HK-2 (cell line): Measurements from ENCODE around the gene GLUL.

Source experiments
- DNase-seq: peaks from one replicate; pipeline ENCODE4 v3.0.0-alpha.2; 2018; ENCODE audit not compliant: unreplicated experiment

The GLUL gene

GRCh38 chr1:182391362-182392049 is at the start of gene GLUL:
GLUL (minus strand) TSS chr1:182391790; CDS start chr1:182388737, 3,053 bp downstream.
- DNase-seq, result peak; percentile 92

GRCh38 chr1:182438326-182438725 is 46.7 kb upstream of the GLUL start:
- no peak for DNase-seq

- no peak for DNase-seq
These were observed 42.0 kb upstream of the GLUL start for GRCh38 chr1:182433580-182433979.

- no peak for DNase-seq
These were observed 39.7 kb upstream of the GLUL start for GRCh38 chr1:182431278-182431677.

GRCh38 chr1:182430263-182431068 is 38.9 kb upstream of the GLUL start:
- DNase-seq, result no peak

- no peak for DNase-seq
These were observed 36.5 kb upstream of the GLUL start for GRCh38 chr1:182428043-182428442.

GRCh38 chr1:182426442-182427430 is 35.1 kb upstream of the GLUL start:
- DNase-seq, result no peak

- no peak for DNase-seq
These were observed 24.2 kb upstream of the GLUL start for GRCh38 chr1:182415789-182416188.

- DNase-seq, result no peak
These were observed 22.4 kb upstream of the GLUL start for GRCh38 chr1:182413969-182414368.

- no peak for DNase-seq
These were observed 21.9 kb upstream of the GLUL start for GRCh38 chr1:182413486-182413885.

- no peak for DNase-seq
These were observed 19.2 kb upstream of the GLUL start for GRCh38 chr1:182410620-182411273.

GRCh38 chr1:182410138-182410537 is 18.5 kb upstream of the GLUL start:
- no peak for DNase-seq

- DNase-seq, result no peak
These were observed 17.0 kb upstream of the GLUL start for GRCh38 chr1:182408435-182409075.

- no peak for DNase-seq
These were observed 16.1 kb upstream of the GLUL start for GRCh38 chr1:182407724-182408123.

- no peak for DNase-seq
These were observed 14.4 kb upstream of the GLUL start for GRCh38 chr1:182406012-182406411.

GRCh38 chr1:182405578-182405977 is 14.0 kb upstream of the GLUL start:
- DNase-seq, result no peak

- no peak for DNase-seq
These were observed 13.2 kb upstream of the GLUL start for GRCh38 chr1:182404781-182405180.

- DNase-seq, result no peak
These were observed 9.0 kb upstream of the GLUL start, which contains the start of gene TEDDM1 for GRCh38 chr1:182400567-182400966. TEDDM1 (minus strand) TSS chr1:182400667; CDS start chr1:182400485, 182 bp downstream.

- no peak for DNase-seq
These were observed 6.2 kb upstream of the GLUL start for GRCh38 chr1:182397653-182398393.

GRCh38 chr1:182395906-182396305 is 4.3 kb upstream of the GLUL start:
- no peak for DNase-seq
